ENCODE results near the gene GDPD5.
"Not testable (repeated sequence)": the region's sequence is repeated elsewhere in the genome, so short reads cannot be mapped to it uniquely, and the experiment has no call there.

The GDPD5 gene

DNA sequence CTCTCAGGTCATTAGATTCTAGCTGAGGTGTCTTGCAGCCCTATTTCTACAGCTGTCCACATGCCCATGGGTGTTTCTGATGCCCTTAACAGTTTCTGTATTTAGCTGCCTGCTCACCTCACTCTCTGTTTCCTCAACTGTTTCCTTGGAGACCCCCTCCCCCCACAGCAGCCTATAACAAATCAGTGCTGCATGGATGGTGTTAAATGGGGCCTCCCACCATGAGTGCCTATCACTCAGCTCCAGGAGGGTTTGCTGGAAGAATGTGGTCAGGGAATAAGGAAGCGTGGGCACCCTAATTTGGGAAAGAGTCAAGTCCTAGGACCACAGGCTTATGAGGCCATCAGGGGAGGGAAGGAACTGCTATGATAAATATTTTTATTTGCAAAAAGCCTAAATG lies 101.3 kb downstream of the GDPD5 start:
- DNase-seq (ENCODE audit: low read depth, low spot score) = no peak
- H3K4me3 ChIP-seq (ENCODE audit: low read length) = no peak overlapping the region

DNA sequence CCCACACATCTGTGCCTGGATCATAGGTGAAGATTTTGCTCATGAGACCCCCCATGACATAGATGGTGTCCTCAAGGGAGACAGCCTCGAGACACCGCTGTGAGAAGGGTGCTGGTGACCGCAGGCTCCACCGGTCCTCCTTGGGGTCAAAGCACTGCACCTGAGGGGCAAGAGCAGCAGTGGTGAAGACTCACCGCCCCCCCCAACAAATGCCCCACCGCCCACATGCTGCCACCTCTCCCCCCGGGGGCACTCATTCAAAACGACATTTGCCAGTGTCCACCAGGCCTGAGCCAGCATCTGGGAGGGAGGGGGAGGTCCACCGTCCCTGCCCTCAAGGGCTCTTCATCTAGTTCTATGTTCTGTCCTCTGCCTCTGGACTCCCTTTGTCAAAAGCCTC lies 102.0 kb downstream of the GDPD5 start:
- no peak overlapping the region for H3K4me3 ChIP-seq (ENCODE audit: low read length)
- DNase-seq (ENCODE audit: low read depth, low spot score) = no peak

DNA sequence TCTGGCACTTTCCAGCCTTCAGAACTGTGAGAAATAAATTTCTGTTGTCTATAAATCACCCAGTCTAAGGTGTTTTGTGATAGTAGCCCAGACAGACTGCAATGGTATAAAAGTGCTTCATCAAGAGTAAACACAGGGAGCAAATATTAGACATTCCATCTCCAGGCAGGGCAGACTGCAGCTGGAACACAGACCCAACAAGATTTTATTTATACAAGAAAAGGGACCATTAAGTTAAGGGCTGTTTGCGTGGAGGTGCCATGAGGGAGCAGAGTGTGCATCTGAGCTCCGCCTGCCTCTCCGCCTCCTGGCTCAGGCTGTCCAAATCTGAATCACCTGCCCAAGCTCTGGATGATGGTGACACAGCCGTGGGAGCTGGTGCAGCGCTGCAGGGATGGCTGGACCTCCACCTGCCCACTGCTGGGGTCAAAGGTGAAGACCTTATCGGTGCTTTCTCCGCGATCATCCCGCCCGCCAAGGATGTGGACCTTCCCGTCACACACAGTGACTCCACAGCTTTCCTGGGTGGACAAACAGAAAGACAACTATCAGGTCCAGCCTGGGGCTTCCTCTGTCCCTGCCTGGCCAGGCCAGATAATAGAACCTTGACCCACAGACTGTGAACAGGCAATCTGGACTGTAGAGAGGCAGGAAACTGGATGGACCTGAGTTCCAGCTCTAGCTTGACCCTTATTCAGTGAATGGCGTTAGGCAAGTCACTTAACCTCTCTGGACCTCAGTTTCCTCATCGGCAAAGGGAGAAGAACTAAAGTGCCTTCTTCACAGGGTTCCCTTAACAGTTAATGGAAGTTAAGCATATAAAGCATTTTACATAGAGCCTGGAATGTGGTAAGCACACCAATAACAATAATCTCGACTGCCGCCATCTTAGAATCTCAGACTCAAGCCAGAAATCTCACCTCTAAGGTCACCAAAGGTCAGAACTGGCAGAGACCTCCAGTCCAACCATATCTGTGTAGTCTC lies 103.2 kb downstream of the GDPD5 start:
- no peak for DNase-seq (ENCODE audit: low read depth, low spot score)
- H3K4me3 ChIP-seq (ENCODE audit: low read length) = no peak overlapping the region

DNA sequence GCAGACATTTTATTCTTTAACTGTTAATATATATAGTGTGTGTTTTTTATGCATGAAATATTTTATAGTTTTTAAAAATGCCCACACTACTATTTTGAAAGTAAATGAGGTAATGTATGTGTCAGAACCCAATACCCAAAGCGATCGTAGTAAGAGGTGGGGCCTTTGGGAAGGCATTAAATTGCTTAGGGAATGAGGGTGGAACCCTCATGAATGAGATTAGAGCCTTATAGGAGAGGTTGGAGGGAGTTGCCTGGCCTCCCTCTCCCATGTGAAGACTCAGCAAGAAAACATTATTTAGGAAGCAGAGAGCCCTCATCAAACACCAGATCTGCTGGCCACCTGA lies 103.9 kb downstream of the GDPD5 start:
- no peak for DNase-seq (ENCODE audit: low read depth, low spot score)
- H3K4me3 ChIP-seq (ENCODE audit: low read length) = no peak overlapping the region

DNA sequence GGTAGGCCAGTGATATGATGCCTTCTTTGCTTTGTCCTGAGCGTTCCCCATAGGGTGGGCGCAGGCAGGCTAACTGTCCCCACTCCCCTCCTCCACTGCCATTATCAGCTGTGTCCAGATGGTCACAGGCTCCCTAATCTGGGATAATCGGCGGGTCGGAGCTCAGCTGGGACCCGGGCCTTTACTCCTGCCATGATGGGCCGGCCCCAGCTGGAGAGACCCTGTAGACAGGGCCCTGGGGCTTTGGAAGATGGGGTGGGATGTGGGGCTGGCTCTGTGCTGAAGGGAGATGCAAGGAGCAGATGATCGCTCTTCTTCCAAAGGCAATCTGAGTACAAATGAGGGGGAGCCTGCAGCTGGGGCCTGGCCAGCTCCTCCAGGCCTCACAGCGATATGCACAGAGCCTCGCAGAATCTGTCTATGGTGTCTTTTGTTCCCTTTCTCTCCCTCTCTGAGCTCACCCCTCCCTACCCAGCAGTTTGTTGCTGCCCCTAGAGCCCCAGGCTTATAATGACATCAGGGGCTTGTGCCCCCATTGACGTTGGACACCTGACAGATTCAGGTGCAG lies 104.6 kb downstream of the GDPD5 start:
- DNase-seq (ENCODE audit: low read depth, low spot score) = no peak
- H3K4me3 ChIP-seq (ENCODE audit: low read length) = no peak overlapping the region

DNA sequence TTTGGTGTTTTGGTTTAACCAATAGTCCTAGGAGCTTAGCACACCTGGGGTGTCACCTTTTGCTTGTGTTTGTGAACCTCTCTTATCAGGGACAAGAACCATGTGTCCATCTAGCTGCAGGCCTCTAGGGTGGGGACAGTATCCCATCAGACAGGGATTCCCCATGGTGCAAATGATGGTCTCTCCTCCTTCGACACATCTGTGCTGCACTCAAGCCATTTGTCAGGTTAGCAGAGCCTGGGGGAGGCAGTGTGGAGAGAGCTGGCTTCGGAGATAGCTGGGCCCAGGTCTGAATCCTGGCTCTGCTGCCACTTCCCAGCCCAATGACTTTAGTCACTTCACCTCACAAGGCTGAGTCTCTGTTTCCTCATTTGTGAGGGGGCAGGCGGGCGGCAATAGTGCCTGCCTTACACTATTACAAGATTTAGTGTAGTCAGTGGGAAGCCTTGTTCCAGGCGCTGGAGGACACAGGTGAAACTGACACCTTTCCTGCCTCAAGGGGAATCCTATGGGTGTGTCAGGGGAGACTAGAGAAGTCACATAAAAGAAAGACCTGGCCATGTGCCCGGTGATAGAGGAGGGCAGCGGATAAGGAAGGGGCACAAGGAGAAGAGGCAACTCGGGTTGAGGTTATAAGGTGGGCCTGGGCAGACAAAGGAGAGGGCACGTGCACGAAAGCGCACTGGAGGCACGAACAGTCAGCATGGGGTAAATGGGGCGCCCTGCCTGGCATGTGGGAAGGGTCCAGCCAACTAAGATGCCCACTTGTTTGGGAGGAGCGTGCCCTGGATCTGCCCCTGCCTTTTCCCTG lies 105.3 kb downstream of the GDPD5 start:
- no peak for DNase-seq (ENCODE audit: low read depth, low spot score)
- no peak overlapping the region for H3K4me3 ChIP-seq (ENCODE audit: low read length)

DNA sequence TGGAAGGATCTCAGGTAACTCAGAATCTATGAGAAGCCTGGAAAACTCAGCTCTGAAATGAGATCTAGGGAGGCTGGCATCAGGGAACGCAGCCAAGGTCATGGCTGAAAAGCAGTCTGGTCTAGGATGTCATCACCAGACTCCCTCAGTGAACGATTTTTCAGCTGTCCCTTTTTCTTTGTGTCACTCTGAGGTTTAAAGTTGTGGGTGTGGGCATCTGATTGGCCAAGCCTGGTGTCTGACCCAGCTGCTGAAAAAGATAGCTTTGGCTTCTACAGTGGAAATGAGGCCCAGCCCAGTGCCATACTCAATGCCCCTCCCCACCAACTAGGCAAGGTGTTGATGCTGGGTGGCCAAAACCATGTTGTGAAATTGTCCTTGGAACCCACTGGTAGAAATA lies 111.9 kb downstream of the GDPD5 start:
- no peak overlapping the region for H3K4me3 ChIP-seq (ENCODE audit: low read length)
- DNase-seq (ENCODE audit: low read depth, low spot score) = no peak

DNA sequence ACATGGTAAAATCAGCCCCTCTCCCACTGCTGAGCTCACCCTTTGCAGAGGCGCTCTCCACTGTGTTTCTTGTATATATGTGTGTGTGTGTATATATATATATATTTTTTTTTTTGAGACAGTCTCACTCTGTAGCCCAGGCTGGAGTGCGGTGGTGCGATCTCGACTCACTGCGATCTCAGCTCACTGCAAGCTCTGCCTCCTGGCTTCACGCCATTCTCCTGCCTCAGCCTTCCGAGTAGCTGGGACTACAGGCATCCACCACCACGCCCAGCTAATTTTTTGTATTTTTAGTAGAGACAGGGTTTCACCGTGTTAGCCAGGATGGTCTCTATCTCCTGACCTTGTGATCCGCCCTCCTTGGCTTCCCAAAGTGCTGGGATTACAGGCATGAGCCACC lies 112.6 kb downstream of the GDPD5 start:
- H3K4me3 ChIP-seq (ENCODE audit: low read length); DNase-seq (ENCODE audit: low read depth, low spot score): not testable (repeated sequence)

DNA sequence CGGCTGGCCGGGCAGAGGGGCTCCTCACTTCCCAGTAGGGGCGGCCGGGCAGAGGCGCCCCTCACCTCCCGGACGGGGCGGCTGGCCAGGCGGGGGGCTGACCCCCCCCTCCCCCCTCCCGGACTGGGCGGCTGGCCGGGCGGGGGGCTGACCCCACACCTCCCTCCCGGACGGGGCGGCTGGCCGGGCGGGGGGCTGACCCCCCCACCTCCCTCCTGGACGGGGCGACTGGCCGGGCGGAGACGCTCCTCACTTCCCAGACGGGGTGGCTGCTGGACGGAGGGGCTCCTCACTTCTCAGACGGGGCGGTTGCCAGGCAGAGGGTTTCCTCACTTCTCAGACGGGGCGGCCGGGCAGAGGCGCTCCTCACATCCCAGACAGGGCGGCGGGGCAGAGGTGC lies 115.8 kb downstream of the GDPD5 start:
- not testable (repeated sequence) for H3K4me3 ChIP-seq (ENCODE audit: low read length); DNase-seq (ENCODE audit: low read depth, low spot score)

DNA sequence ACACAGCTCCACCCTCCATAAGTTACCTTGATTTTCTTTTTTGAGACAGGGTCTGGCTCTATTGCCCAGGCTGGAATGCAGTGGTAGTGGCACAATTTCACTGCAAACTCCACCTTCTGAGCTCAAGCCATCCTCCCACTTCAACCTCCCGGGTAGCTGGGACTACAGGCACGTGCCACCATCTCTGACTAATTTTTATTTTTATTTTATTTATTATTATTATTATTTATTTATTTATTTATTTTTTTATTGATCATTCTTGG lies 116.9 kb downstream of the GDPD5 start:
- DNase-seq (ENCODE audit: low read depth, low spot score) = no peak
- no peak overlapping the region for H3K4me3 ChIP-seq (ENCODE audit: low read length)

DNA sequence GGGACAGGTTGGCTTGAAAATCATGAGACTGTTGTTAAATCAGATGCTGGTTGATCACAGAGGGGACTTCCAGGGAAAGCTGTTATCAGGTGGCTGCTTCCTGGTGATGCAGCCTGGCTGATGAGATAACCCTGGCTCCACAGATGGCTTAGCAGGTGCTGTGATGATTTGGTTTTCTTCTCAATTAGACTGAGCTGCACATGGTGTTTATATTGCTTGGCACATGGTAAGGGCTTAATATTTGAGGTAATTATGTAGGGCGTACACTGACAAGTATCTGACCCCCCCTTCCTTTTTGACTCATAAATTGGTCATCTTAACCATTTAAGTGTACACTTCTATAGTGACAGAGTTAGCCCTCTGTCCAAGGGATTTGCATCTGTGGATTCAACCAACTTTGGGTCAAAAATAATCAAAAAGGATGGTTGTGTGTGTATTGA lies 119.4 kb downstream of the GDPD5 start:
- no peak for DNase-seq (ENCODE audit: low read depth, low spot score)
- no peak overlapping the region for H3K4me3 ChIP-seq (ENCODE audit: low read length)

DNA sequence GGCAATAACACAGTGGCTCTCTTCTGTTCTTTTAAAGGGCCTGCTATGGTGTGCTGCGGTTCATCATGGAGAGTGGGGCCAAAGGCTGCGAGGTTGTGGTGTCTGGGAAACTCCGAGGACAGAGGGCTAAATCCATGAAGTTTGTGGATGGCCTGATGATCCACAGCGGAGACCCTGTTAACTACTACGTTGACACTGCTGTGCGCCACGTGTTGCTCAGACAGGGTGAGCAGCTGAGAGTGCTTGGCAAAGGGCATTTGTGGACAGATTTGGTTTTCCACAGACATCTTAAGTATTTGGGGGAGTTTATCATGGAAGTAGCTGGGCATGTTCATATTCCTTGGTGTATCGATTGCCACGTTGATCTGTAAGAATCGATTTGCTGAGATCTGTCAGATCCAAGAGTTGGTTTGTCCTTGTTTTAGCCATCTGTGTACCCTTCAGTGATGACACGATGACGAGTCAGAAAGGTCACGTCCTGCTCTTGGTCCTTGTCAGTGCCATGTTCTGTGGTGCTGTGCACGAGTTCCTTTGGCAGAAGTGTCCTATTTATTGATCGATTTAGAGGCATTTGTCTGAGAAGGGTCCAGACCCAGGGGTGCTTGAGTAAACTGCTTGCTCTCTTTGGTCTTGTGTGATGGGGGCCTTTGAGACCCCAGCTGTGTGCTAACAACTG lies 121.6 kb downstream of the GDPD5 start:
- no peak for DNase-seq (ENCODE audit: low read depth, low spot score)
- H3K4me3 ChIP-seq (ENCODE audit: low read length) = no peak overlapping the region

DNA sequence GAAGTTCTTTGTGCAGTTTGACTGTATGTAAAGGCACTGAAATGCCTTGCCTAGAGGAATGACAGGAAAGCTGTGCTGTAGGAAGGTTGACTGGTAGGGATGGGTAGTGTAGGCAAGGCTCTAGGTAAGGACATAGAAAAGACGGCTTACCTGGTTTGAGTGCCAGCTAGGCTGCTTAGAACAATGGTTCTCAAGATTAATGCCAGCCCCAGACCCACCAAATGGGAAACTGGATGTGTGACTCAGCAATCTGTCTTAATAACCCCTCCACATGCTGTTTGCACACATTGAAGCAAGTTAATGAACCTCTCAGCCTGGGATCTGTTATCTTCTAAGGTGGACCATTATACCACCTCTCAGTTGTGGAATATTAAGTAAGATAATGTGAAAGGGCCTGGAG lies 122.7 kb downstream of the GDPD5 start:
- no peak for DNase-seq (ENCODE audit: low read depth, low spot score)
- no peak overlapping the region for H3K4me3 ChIP-seq (ENCODE audit: low read length)

DNA sequence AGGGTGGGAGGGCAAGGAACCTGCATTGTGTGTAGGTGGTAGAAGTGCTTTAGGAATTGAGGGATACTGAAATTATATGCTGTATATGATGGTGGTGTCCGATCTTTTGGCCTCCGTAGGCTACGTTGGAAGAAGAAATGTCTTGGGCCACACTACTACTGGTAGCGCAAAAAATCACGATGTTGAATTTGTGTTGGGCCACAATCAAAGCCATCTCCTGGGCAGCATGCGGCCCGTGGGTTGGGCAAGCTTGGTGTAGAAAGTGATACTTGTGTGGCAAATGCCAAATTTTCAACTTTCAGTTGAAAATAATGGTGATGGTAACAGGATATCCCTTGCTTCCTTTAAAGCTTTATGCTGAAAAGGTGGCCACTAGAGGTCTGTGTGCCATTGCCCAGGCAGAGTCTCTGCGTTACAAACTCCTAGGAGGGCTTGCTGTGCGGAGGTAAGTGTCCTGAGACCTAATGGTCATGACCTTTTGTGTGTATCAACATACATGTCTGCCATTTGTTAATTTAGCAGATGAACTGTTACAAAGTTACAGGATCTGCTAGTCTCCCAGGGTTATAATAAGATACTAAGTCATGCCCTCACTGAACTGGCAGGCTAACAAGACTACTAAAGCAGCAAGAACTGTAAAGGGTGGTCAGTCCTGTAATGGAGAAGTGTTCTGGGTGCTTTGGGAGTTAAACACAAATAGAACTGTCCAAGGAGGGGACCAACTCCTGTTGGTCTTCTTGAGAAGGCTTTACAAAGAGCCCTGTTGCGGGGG lies 123.6 kb downstream of the GDPD5 start:
- DNase-seq (ENCODE audit: low read depth, low spot score) = no peak

DNA sequence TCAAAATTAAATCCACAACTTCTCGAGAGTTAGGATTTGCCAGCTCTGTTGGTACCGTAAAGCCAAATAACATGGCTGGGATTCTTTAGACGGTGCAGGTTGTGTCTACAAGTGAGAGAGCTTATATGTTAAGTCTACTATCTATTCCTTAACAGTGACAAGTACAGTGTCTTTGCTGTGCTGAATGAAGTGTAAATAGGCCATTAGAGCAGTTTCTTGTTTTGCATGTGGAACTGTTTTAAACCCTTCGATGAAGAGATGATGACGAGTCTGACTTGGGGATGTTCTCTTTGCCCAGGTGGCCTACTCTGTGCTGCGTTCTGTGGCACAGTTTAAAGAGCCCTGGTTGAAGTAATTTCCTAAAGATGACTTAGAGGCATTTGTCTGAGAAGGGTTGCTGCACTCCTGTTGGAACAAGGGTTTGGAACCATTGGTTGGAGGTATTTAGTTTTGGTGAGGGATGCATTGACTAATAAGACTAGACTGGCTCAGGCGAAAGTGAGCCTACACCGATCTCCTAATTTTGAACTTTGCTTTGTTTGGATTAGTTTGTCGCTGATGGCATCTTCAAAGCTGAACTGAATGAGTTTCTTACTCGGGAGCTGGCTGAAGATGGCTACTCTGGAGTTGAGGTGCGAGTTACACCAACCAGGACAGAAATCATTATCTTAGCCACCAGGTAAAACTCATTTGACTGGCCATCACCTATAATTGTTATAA lies 125.4 kb downstream of the GDPD5 start:
- no peak for DNase-seq (ENCODE audit: low read depth, low spot score)
- peak overlapping the region; percentile 100 for H3K4me3 ChIP-seq (ENCODE audit: low read length)

More for the DNA sequence above, 123.6 kb downstream of the GDPD5 start:
- H3K4me3 ChIP-seq (ENCODE audit: low read length) = no peak overlapping the region

DNA sequence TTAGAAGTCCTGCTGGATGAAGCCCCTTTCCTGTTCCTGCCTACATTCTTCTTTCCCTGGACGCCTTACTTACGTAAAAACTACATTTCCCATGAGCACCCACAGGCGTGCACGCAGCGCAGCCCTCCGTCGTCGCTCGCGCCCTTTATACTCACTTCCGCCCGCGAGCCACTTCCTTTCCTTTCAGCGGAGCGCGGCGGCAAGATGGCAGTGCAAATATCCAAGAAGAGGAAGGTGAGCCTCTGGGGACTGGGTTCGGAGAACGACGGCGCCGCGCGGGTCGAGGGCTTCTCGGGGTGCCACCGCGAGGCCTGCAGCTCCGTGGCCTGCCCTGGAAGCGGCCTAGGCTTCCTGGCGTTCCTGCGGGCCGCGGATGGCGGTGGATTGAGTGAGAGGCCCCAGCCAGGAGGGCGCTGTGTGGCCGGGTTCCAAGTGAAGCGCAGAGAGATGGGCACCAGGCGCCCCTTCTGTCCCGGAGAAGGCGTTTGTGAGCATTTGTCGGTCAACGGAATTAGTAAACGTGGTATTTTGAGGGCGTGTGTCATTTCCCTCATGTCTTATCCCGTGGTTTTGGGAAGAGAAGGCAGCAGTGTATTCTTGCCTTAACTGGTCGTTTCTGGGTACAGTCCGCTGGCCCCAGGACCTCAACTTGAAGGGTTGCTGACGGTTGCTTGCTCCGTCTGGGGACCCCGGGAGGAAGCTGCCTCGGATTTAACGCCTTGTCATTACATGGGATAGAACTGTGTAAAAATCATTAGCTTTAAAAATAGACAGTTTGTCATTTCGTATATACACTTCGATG lies 126.2 kb downstream of the GDPD5 start, which contains the start of gene RPS3:
TSS of gene RPS3 (plus strand) at position 175 of the 802 bp plus-strand sequence. CDS start at position 205, 30 bp downstream.
- peak; percentile 89 for DNase-seq (ENCODE audit: low read depth, low spot score)
- peak within 1 kb of the TSS; percentile 100 for H3K4me3 ChIP-seq (ENCODE audit: low read length)

DNA sequence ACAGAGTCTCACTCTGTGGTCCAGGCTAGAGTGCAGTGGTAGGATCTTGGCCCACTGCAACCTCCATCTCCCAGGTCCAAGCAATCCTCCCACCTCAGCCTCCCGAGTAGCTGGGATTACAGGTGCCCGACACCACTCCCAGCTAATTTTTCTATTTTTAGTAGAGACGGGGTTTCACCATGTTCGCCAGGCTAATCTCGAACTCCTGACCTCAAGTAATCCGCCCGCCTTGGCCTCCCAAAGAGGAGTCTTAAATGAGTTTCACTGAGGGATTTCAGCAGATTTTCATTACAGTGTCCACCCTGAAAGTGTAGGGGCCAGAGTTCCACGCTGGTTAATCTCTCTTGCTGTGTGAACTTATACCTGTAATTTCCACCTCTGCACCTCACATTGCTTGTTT lies 126.8 kb downstream of the GDPD5 start:
- no peak for DNase-seq (ENCODE audit: low read depth, low spot score)
- H3K4me3 ChIP-seq (ENCODE audit: low read length) = no peak overlapping the region; the same call in 1 of the 2 replicates

Data from Jurkat, Clone E6-1 (cell line).